Activated T-helper 2 cell treated with anti-CD3 and anti-CD28 coated beads, Interferon-gamma antibody, Interleukin-2, Interleukin-4, amounts not matched to agents 10 μg/mL and 5 μg/mL and 100 μg/mL, durations not matched to agents 14 hours and 24 hours and 36 hours (primary cell): ENCODE measurements around the gene PCDHA8. TPM values are rescaled to one million over a fixed set of nuclear protein-coding genes. Genes with fewer than 3 reads are reported as not detected.
"Not testable (repeated sequence)": the region's sequence is repeated elsewhere in the genome, so short reads cannot be mapped to it uniquely, and the experiment has no call there.

Source experiments
- DNase-seq: peaks from one replicate; pipeline ENCODE4 v3.0.0; 2021; ENCODE audit warnings: low spot score
- H3K27ac Mint-ChIP-seq: one replicate; pipeline ENCODE4 v1.8.0; 2021; ENCODE audit warnings: mixed read lengths
- H3K27me3 Mint-ChIP-seq: one replicate; pipeline ENCODE4 v1.8.0; 2021; ENCODE audit warnings: low read depth, mixed read lengths
- H3K36me3 Mint-ChIP-seq: one replicate; pipeline ENCODE4 v1.8.0; 2021; ENCODE audit warnings: low read depth, mixed read lengths
- H3K4me1 Mint-ChIP-seq: one replicate; pipeline ENCODE4 v1.8.0; 2021; ENCODE audit warnings: low read depth, mixed read lengths
- H3K4me3 Mint-ChIP-seq: one replicate; pipeline ENCODE4 v1.8.0; 2021; ENCODE audit warnings: low read depth, mild to moderate bottlenecking, moderate library complexity, mixed read lengths
- H3K9me3 Mint-ChIP-seq: one replicate; pipeline ENCODE4 v1.8.0; 2021; ENCODE audit warnings: mixed read lengths
- intact Hi-C: fragments of 100-400 bp; cut with micrococcal nuclease; formaldehyde crosslinking; loops from one replicate; pipeline ENCODE4 v1.15.1; 2023
- total RNA-seq: library from RNA; stranded (reverse); gene quantifications from 2 replicates; pipeline ENCODE4 v1.2.3, GENCODE V29; 2022

The PCDHA8 gene
- total RNA-seq, result not detected in 2 replicates

- Mint-ChIP-seq H3K36me3 (no peaks in the 10 kb centered on the region), H3K27me3 (no peaks in the 10 kb centered on the region), H3K4me1 (no peaks in the 10 kb centered on the region), H3K4me3 (no peak within 1 kb of the TSS), H3K27ac (no peak within 1 kb of the TSS), H3K9me3 (peaks cover 20% of the 10 kb centered on the region)
- DNase-seq, result no peak
- intact Hi-C loops, result no loop called here
Observed at GRCh38 chr5:140840978-140841962, at the start of gene PCDHA8. PCDHA8 (plus strand) TSS chr5:140841187; CDS start chr5:140841322, 135 bp downstream.

GRCh38 chr5:140794595-140795258, 46.3 kb upstream of the PCDHA8 start, which contains the start of gene PCDHA2:
PCDHA2 (plus strand) TSS chr5:140794852.
- no peaks in the 10 kb centered on the region for H3K4me1 Mint-ChIP-seq
- no peaks in the 10 kb centered on the region for H3K27me3 Mint-ChIP-seq
- no peak for DNase-seq
- H3K36me3 Mint-ChIP-seq, result no peaks in the 10 kb centered on the region
- no peak within 1 kb of the TSS for H3K4me3 Mint-ChIP-seq
- peaks cover 25% of the 10 kb centered on the region for H3K9me3 Mint-ChIP-seq
- no peak within 1 kb of the TSS for H3K27ac Mint-ChIP-seq
- intact Hi-C loops, result loop anchor here (10.0 kb wide), 1 partner anchor 60 kb away; the partner anchor contains the start of gene PCDHA10

- no peak overlapping the region for H3K27ac Mint-ChIP-seq
- H3K36me3 Mint-ChIP-seq, result no peaks in the 10 kb centered on the region
- peaks cover 29% of the 10 kb centered on the region for H3K9me3 Mint-ChIP-seq
- no peak for DNase-seq
- intact Hi-C loops, result loop anchor here (10.0 kb wide), 1 partner anchor 60 kb away; the partner anchor contains the start of gene PCDHA10
- no peak overlapping the region for H3K4me3 Mint-ChIP-seq
- H3K27me3 Mint-ChIP-seq, result no peaks in the 10 kb centered on the region
- no peaks in the 10 kb centered on the region for H3K4me1 Mint-ChIP-seq
Observed at GRCh38 chr5:140795259-140795641, 45.7 kb upstream of the PCDHA8 start.

- intact Hi-C loops, result loop anchor here (10.0 kb wide), 1 partner anchor 59 kb away; the partner anchor contains the start of gene PCDHA10
- not testable (repeated sequence) for H3K36me3 Mint-ChIP-seq, H3K27me3 Mint-ChIP-seq, H3K27ac Mint-ChIP-seq, DNase-seq, H3K4me1 Mint-ChIP-seq, H3K4me3 Mint-ChIP-seq
- H3K9me3 Mint-ChIP-seq, result peaks cover 34% of the 10 kb centered on the region
Observed at GRCh38 chr5:140796072-140796717, 44.8 kb upstream of the PCDHA8 start.

GRCh38 chr5:140796718-140797095, 44.3 kb upstream of the PCDHA8 start:
- DNase-seq, result no peak
- intact Hi-C loops, result loop anchor here (10.0 kb wide), 1 partner anchor 58 kb away; the partner anchor contains the start of gene PCDHA10
- peaks cover 34% of the 10 kb centered on the region for H3K9me3 Mint-ChIP-seq
- H3K36me3 Mint-ChIP-seq, result no peaks in the 10 kb centered on the region
- H3K27me3 Mint-ChIP-seq, result no peaks in the 10 kb centered on the region
- H3K4me3 Mint-ChIP-seq, result no peak overlapping the region
- no peak overlapping the region for H3K27ac Mint-ChIP-seq
- no peaks in the 10 kb centered on the region for H3K4me1 Mint-ChIP-seq

- no peaks in the 10 kb centered on the region for H3K36me3 Mint-ChIP-seq
- DNase-seq, result no peak
Observed at GRCh38 chr5:140800816-140801493, 40.0 kb upstream of the PCDHA8 start, which contains the start of gene PCDHA3. PCDHA3 (plus strand) TSS chr5:140801057.

GRCh38 chr5:140801494-140801841, 39.5 kb upstream of the PCDHA8 start:
- Mint-ChIP-seq H3K36me3 (no peaks in the 10 kb centered on the region), H3K27me3 (no peaks in the 10 kb centered on the region), H3K4me1 (no peaks in the 10 kb centered on the region), H3K4me3 (no peak overlapping the region), H3K9me3 (peaks cover 35% of the 10 kb centered on the region), H3K27ac (no peak overlapping the region)
- intact Hi-C loops, result no loop called here
- no peak for DNase-seq

More at GRCh38 chr5:140800816-140801493, 40.0 kb upstream of the PCDHA8 start, which contains the start of gene PCDHA3:
- Mint-ChIP-seq H3K9me3 (peaks cover 35% of the 10 kb centered on the region), H3K4me1 (no peaks in the 10 kb centered on the region), H3K4me3 (no peak within 1 kb of the TSS), H3K27me3 (no peaks in the 10 kb centered on the region), H3K27ac (no peak within 1 kb of the TSS)
- intact Hi-C loops, result no loop called here

- DNase-seq, intact Hi-C loops, H3K27me3 Mint-ChIP-seq, H3K27ac Mint-ChIP-seq, H3K4me1 Mint-ChIP-seq, H3K36me3 Mint-ChIP-seq, H3K4me3 Mint-ChIP-seq: not testable (repeated sequence)
- H3K9me3 Mint-ChIP-seq, result peaks cover 32% of the 10 kb centered on the region
Observed at GRCh38 chr5:140802381-140802780, 38.6 kb upstream of the PCDHA8 start.

GRCh38 chr5:140802781-140803271, 38.2 kb upstream of the PCDHA8 start:
- intact Hi-C loops, result no loop called here

GRCh38 chr5:140806834-140807775, 33.9 kb upstream of the PCDHA8 start, which contains the start of gene PCDHA4:
PCDHA4 (plus strand) TSS chr5:140807068.
- no peaks in the 10 kb centered on the region for H3K4me1 Mint-ChIP-seq
- no peak for DNase-seq
- no peak within 1 kb of the TSS for H3K4me3 Mint-ChIP-seq
- intact Hi-C loops, result no loop called here
- H3K27ac Mint-ChIP-seq, result no peak within 1 kb of the TSS
- no peaks in the 10 kb centered on the region for H3K36me3 Mint-ChIP-seq
- H3K27me3 Mint-ChIP-seq, result no peaks in the 10 kb centered on the region
- H3K9me3 Mint-ChIP-seq, result peaks cover 35% of the 10 kb centered on the region

More at GRCh38 chr5:140802781-140803271, 38.2 kb upstream of the PCDHA8 start:
- no peak for DNase-seq
- H3K9me3 Mint-ChIP-seq, result peaks cover 35% of the 10 kb centered on the region
- H3K27ac Mint-ChIP-seq, result no peak overlapping the region
- H3K36me3 Mint-ChIP-seq, result no peaks in the 10 kb centered on the region
- H3K4me3 Mint-ChIP-seq, result no peak overlapping the region
- no peaks in the 10 kb centered on the region for H3K4me1 Mint-ChIP-seq
- no peaks in the 10 kb centered on the region for H3K27me3 Mint-ChIP-seq

GRCh38 chr5:140808241-140808888, 32.6 kb upstream of the PCDHA8 start:
- H3K36me3 Mint-ChIP-seq, intact Hi-C loops, H3K27ac Mint-ChIP-seq, H3K27me3 Mint-ChIP-seq, DNase-seq, H3K4me3 Mint-ChIP-seq, H3K4me1 Mint-ChIP-seq: not testable (repeated sequence)
- H3K9me3 Mint-ChIP-seq, result peaks cover 43% of the 10 kb centered on the region
